GM23338 (cell line): ENCODE data around the gene MAD2L1BP. TPM values are rescaled to one million over a fixed set of nuclear protein-coding genes. Genes with fewer than 3 reads are reported as not detected.

Experiments used
- EZH2 ChIP-seq: fragments of 200-600 bp; sonication (generic); IDR thresholded peaks from one replicate; pipeline ENCODE4 v1.8.0; 2017; ENCODE audit warnings: antibody characterized with exemption, mild to moderate bottlenecking, low read depth; ENCODE audit not compliant: unreplicated experiment
- JUNB ChIP-seq: IDR thresholded peaks from one replicate; pipeline ENCODE4 v1.6.1; 2016; ENCODE audit warnings: antibody characterized with exemption; ENCODE audit not compliant: unreplicated experiment
- NANOG ChIP-seq: IDR thresholded peaks from 2 replicates; pipeline ENCODE4 v1.6.1; 2016; ENCODE audit warnings: antibody characterized with exemption, borderline replicate concordance
- POLR2AphosphoS5 ChIP-seq: IDR thresholded peaks from 2 replicates; pipeline ENCODE4 v1.6.1; 2016; ENCODE audit warnings: antibody characterized with exemption, low read depth
- STAT1 ChIP-seq: IDR thresholded peaks from one replicate; pipeline ENCODE4 v1.6.1; 2016; ENCODE audit warnings: antibody characterized with exemption; ENCODE audit not compliant: unreplicated experiment
- ZNF331 ChIP-seq: fragments of 250-450 bp; sonication (Bioruptor Pico); IDR thresholded peaks from 2 replicates; pipeline ENCODE4 v1.5.0; 2020; ENCODE audit warnings: low read depth, mild to moderate bottlenecking, moderate library complexity
- polyA plus RNA-seq: library from polyadenylated mRNA; unstranded; fragments of >200 nt; fragmentation: Nextera tagmentation; extraction: Ambion mirVana; gene quantifications from 2 replicates; pipeline ENCODE4 v1.2.1, GENCODE V29; 2016
- total RNA-seq: library from RNA; depleted of rRNA; stranded (reverse); fragments of >200 nt; shearing (Covaris generic); gene quantifications from 2 replicates; pipeline ENCODE4 v1.2.3, GENCODE V29; 2014
- TF ChIP-seq, protein P1 (sequence below): fragments of 250-450 bp; sonication (Bioruptor Pico); IDR thresholded peaks from 2 replicates; pipeline ENCODE4 v1.5.0; 2020; ENCODE audit warnings: mild to moderate bottlenecking, moderate library complexity
- TF ChIP-seq, protein P2 (sequence below): IDR thresholded peaks from one replicate; pipeline ENCODE4 v1.6.1; 2018; ENCODE audit warnings: antibody characterized with exemption; ENCODE audit not compliant: unreplicated experiment
- TF ChIP-seq, protein P3 (sequence below), 2 experiments: fragments of 200-600 bp in 1 of 2; sonication (generic) in 1 of 2; conservative IDR thresholded peaks; 2 replicates each; pipeline versions ENCODE4 v1.5.1 to v1.6.1; 2016 to 2017; ENCODE audit warnings: antibody characterized with exemption in 2 of 2, low read depth in 2 of 2, mild to moderate bottlenecking in 2 of 2, moderate library complexity in 1 of 2

Gene MAD2L1BP
- total and polyA plus RNA-seq, 2 experiments from 2014 or later: 26.6 to 51.7 TPM

DNA sequence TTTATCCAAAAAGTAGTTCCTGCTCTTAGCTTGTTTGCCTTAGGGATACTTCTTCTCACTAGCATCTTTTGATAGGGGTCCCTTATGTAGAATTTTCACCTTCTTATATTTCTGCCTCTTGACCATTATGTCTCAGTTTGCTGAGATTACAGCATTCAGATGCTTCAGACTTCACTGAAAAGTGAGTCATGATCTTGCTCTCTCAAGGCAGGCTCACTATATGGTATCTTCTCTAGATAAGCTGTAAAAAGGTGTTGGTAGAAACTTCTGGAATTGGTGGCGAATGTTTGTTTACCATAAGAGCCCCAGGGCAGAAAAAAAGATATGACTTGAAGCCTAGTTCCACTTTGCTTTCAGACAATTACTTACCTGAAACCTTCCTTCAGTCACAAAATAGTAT, 26.2 kb upstream of the MAD2L1BP start (continued):
- TF ChIP-seq, protein P1, sequence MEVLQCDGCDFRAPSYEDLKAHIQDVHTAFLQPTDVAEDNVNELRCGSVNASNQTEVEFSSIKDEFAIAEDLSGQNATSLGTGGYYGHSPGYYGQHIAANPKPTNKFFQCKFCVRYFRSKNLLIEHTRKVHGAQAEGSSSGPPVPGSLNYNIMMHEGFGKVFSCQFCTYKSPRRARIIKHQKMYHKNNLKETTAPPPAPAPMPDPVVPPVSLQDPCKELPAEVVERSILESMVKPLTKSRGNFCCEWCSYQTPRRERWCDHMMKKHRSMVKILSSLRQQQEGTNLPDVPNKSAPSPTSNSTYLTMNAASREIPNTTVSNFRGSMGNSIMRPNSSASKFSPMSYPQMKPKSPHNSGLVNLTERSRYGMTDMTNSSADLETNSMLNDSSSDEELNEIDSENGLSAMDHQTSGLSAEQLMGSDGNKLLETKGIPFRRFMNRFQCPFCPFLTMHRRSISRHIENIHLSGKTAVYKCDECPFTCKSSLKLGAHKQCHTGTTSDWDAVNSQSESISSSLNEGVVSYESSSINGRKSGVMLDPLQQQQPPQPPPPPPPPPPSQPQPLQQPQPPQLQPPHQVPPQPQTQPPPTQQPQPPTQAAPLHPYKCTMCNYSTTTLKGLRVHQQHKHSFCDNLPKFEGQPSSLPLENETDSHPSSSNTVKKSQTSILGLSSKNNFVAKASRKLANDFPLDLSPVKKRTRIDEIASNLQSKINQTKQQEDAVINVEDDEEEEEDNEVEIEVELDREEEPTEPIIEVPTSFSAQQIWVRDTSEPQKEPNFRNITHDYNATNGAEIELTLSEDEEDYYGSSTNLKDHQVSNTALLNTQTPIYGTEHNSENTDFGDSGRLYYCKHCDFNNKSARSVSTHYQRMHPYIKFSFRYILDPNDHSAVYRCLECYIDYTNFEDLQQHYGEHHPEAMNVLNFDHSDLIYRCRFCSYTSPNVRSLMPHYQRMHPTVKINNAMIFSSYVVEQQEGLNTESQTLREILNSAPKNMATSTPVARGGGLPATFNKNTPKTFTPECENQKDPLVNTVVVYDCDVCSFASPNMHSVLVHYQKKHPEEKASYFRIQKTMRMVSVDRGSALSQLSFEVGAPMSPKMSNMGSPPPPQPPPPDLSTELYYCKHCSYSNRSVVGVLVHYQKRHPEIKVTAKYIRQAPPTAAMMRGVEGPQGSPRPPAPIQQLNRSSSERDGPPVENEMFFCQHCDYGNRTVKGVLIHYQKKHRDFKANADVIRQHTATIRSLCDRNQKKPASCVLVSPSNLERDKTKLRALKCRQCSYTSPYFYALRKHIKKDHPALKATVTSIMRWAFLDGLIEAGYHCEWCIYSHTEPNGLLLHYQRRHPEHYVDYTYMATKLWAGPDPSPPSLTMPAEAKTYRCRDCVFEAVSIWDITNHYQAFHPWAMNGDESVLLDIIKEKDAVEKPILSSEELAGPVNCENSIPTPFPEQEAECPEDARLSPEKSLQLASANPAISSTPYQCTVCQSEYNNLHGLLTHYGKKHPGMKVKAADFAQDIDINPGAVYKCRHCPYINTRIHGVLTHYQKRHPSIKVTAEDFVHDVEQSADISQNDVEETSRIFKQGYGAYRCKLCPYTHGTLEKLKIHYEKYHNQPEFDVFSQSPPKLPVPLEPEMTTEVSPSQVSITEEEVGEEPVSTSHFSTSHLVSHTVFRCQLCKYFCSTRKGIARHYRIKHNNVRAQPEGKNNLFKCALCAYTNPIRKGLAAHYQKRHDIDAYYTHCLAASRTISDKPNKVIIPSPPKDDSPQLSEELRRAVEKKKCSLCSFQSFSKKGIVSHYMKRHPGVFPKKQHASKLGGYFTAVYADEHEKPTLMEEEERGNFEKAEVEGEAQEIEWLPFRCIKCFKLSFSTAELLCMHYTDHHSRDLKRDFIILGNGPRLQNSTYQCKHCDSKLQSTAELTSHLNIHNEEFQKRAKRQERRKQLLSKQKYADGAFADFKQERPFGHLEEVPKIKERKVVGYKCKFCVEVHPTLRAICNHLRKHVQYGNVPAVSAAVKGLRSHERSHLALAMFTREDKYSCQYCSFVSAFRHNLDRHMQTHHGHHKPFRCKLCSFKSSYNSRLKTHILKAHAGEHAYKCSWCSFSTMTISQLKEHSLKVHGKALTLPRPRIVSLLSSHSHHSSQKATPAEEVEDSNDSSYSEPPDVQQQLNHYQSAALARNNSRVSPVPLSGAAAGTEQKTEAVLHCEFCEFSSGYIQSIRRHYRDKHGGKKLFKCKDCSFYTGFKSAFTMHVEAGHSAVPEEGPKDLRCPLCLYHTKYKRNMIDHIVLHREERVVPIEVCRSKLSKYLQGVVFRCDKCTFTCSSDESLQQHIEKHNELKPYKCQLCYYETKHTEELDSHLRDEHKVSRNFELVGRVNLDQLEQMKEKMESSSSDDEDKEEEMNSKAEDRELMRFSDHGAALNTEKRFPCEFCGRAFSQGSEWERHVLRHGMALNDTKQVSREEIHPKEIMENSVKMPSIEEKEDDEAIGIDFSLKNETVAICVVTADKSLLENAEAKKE (CRISPR knock-in tag): no peak
- TF ChIP-seq POLR2AphosphoS5: no peak
- TF ChIP-seq, protein P2, sequence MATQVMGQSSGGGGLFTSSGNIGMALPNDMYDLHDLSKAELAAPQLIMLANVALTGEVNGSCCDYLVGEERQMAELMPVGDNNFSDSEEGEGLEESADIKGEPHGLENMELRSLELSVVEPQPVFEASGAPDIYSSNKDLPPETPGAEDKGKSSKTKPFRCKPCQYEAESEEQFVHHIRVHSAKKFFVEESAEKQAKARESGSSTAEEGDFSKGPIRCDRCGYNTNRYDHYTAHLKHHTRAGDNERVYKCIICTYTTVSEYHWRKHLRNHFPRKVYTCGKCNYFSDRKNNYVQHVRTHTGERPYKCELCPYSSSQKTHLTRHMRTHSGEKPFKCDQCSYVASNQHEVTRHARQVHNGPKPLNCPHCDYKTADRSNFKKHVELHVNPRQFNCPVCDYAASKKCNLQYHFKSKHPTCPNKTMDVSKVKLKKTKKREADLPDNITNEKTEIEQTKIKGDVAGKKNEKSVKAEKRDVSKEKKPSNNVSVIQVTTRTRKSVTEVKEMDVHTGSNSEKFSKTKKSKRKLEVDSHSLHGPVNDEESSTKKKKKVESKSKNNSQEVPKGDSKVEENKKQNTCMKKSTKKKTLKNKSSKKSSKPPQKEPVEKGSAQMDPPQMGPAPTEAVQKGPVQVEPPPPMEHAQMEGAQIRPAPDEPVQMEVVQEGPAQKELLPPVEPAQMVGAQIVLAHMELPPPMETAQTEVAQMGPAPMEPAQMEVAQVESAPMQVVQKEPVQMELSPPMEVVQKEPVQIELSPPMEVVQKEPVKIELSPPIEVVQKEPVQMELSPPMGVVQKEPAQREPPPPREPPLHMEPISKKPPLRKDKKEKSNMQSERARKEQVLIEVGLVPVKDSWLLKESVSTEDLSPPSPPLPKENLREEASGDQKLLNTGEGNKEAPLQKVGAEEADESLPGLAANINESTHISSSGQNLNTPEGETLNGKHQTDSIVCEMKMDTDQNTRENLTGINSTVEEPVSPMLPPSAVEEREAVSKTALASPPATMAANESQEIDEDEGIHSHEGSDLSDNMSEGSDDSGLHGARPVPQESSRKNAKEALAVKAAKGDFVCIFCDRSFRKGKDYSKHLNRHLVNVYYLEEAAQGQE: no peak
- TF ChIP-seq, protein P3, sequence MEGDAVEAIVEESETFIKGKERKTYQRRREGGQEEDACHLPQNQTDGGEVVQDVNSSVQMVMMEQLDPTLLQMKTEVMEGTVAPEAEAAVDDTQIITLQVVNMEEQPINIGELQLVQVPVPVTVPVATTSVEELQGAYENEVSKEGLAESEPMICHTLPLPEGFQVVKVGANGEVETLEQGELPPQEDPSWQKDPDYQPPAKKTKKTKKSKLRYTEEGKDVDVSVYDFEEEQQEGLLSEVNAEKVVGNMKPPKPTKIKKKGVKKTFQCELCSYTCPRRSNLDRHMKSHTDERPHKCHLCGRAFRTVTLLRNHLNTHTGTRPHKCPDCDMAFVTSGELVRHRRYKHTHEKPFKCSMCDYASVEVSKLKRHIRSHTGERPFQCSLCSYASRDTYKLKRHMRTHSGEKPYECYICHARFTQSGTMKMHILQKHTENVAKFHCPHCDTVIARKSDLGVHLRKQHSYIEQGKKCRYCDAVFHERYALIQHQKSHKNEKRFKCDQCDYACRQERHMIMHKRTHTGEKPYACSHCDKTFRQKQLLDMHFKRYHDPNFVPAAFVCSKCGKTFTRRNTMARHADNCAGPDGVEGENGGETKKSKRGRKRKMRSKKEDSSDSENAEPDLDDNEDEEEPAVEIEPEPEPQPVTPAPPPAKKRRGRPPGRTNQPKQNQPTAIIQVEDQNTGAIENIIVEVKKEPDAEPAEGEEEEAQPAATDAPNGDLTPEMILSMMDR (conservative IDR thresholded peaks at IDR 0.05; ENCODE audit: low read depth in 2 of 2): no peak
- no peak for TF ChIP-seq ZNF331 (CRISPR knock-in tag)
- no peak for TF ChIP-seq JUNB
- no peak for TF ChIP-seq NANOG
- no peak for TF ChIP-seq EZH2
- no peak for TF ChIP-seq STAT1
